HG03175 (cell line): ENCODE data around the gene PGBD5.

ENCODE experiments used
- ATAC-seq: cut with Tn5 transposase; IDR thresholded peaks from one replicate; pipeline ENCODE4 v1.9.1; 2021; ENCODE audit warnings: mild to moderate bottlenecking, moderate library complexity; ENCODE audit not compliant: unreplicated experiment

Gene PGBD5

DNA sequence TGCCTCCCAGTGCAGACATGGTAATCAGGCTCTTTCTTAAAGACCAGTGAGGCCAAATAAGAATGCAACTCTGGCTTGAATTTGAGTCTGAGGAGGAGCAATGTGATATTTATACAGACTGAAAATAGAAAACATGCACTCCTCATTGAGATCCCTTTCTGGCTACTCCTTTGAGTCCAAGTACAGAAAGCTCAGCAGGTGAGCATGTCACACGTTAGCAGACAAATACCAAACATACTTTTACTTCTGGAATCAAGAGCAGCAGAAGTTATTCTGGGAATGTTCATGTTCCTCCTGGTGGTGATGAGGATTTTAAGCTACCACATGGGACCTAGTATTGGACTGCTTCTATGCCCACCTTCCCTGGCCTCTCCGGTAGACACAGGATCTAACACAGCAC, 48.3 kb downstream of the PGBD5 start:
- ATAC-seq: no peak

DNA sequence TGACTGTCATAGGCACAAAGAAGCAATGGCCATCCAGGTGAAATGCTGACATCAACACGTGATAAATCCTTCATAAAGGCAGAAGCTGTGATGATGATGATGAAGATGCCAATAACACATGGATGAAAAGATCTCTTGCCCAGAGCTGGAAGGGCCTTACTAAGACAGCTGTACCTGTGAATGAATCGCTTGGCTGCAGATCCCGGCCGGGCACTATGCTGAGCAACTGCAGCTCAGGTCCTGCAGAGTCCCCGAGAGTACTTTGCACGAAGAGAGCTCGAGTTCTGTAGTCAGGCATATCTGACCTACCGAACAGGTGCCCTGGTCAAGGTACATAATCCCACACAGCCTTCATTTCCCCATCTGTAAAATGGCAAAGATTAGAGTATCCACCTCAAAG, 48.8 kb downstream of the PGBD5 start:
- ATAC-seq: no peak

DNA sequence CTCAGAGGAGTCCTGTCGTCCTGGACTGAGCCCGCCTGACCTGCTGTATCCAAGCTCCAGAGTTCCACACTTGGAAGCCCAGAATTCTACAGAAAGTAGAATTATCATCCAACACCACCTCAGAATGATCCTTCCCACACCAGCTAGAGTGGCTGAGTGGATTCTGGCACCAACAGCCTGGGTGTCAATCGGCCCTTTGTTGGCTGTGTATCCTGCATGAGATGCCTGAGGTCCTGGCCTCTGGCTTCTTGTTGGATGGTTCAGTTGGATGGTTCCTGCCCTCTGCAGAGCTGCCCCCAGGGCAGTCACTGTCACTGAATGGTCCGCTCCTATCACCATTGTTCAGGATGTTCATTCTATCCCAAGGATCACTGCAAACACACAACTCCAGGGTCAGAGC, 49.8 kb downstream of the PGBD5 start:
- no peak for ATAC-seq

DNA sequence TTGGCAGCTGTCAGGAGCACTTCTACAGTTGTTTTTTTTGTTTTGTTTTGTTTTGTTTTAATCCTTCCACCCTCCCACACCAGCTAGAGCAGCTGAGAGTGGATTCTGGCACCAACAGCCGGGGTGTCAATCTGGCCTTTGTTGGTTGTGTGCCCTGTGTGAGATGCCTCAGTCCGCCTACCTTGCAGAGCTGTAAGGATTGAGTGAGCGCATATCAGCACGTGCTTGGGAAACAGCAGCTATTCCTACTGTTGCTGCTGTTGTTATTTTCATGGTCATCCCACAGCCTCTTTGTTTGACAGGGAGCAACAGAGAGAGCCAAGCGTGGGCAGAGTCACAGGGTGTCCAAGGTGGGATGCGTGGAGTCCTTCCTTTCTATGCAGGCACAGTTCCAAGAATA, 50.4 kb downstream of the PGBD5 start:
- ATAC-seq: no peak

DNA sequence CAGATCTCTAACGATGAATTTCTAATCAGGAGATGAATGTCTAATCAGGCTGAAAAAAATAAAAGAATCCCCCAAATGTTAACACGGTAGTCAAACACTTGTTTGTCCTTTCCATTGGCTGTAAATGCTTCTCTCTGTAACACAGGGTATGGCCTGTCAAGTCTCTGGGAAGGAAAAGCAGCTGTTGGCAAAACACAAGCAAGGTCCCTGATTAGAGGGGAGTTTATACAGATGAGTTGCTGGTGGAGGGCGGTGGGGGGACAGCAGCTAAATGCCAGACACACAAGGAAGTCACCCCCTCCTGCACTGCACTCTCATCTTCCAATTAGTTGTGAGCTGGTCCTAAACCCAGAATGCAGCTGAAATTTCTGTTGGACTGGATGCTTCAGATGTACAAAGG, 51.0 kb downstream of the PGBD5 start:
- no peak for ATAC-seq

DNA sequence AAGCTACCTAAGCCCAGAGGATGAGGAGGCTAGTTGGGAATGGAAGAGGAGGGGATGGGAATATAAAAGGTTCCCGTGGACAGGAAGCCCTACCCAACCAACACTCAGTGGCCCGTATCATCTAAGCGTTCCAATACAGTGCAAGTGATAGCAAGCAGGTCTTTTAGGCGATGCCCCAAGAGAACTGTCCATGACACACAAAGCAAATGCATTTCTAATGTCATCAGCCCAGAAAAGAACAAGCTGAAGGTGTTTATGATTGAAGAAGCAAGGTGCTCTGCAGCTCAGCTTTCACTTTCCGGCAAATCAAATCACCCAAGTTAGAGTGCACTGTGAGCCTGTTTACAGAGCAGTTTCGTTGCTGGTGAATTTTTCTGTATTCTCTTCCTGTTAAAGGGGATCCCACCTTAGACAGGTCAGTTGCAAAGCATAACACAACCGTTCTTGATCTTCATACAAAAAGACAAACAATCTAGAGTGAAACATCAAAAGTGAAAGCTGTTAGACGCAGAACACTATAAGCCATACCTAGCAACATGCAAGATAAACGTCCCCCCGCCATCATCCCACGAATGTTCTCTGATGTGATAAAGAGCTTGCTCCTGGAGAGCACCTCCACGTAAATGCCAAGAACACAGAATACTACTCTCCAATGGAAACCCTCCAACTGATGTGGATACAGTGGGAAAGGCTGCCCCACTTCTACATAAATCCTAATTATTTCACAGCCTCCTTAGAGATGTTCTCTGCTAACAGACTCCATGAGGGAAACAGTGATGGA, 54.0 kb downstream of the PGBD5 start:
- ATAC-seq: no peak

DNA sequence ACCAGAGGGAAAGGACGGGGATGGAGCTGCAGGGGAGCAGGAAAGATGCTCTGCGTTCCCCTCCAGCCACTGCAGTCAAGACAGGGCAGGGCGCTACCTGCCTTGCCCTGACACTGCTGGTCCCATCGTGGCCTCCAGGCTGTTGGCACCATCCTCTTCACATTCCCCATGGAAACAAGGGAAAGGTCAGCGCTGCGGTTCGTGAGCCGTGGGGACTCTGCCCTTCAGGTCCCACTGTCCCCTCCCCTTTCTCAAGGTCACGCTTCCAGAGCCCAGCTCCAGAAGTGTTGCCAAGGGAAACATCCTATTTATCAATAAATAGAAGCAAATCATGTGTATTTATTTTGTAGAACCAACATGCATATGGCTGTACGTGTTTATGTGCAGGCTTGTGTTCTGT, 56.0 kb downstream of the PGBD5 start:
- no peak for ATAC-seq

DNA sequence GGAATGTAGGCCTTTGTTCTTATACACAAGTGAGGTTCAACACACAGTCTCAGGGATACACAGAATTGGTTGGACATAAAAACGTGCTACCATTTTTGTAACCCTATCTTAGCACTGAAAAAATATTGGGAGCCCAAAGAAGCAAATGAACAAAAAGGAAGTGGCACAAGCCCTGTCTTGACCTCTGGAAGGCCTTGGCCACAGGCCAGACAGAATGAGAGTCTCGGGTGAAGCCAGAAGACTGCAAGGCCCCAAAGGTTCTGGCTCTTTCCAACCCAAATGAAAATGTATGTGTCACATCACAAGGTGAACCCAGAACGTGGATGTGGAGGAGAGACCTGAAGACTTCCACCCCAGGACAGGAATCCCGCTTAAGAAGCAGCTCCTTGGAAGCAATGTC, 57.3 kb downstream of the PGBD5 start:
- no peak for ATAC-seq

DNA sequence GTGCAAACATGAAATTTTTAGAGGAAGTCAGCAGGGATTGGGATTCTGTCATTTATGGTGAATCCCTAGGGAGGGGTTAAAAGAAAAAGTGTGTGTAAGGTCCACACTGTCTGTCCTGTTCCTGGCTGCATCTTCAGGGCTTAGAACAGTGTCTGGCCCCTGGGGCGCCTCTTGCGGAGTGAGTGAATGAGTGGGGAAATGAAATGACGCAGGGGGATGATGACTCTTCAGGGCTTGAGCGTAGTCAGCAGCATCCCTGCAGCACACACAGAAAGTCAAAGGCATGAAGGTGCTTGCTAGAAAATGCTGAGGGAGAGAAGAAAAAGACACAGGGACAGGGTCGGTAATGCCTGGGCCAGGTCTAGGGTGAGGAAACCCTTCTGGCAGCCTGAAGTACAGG, 57.8 kb downstream of the PGBD5 start:
- no peak for ATAC-seq

DNA sequence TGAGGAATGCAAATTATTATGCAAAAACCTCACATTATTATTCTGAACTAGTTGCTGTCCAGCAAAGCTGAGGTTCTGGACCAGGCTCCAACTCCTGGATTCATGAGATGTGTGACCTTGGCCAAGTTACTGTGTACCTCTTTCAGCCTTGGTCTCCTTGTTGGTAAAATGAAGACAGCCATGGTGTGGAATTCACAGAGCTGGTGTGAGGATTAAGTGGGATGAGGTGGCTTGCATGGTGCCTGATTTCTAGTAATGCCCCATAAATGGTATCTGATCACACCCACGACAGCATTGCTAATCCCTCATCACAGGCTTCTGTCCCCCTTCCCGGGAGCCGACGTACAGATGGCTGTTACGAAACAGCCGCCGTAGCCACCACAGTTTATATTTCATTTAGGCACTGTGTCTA, 59.6 kb downstream of the PGBD5 start:
- ATAC-seq: no peak

DNA sequence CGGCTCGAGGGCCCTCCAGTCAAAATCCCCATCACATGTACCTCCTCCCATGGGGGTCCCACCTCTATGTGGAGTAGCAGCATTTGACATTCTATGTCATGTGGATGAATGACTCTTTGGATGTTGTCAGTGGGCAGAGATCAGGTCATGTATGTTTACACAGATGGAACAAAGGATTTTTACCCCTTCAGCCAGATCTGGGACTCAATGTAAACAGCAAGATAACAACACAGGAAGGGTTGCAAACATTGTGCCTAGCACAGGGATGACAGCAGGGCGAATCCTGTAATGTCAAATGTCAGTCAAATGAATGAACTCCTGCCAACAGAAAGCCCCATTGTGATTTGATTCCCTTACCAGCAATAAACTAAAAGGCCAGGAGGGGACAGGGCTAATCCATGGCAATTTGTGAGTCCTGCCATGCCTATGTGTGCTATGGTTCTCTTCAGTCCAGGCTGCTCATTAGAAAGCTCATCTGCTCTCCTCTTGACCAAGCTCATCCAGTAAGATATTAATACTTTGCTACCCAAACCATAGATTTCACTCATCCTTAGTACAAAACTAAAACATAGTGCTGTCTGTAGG, 60.3 kb downstream of the PGBD5 start:
- no peak for ATAC-seq

DNA sequence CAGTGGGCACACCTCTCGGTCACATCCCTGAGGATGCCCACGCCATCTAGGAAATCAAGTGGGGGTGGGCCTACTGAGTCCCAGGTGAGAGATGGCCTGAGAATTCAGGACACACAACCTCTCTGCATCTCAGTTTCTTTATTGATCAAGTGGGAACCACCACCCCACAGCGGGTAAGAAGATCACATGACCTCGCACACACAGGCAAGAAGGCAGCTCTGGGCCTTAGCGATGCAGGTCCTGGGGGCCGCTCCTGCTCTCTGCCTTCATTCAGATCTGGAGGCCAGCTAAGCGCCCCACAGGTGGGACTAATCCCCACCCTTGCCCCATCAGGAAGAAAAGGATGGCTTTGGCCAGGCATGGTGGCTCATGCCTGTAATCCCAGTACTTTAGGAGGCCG, 63.2 kb downstream of the PGBD5 start:
- no peak for ATAC-seq

DNA sequence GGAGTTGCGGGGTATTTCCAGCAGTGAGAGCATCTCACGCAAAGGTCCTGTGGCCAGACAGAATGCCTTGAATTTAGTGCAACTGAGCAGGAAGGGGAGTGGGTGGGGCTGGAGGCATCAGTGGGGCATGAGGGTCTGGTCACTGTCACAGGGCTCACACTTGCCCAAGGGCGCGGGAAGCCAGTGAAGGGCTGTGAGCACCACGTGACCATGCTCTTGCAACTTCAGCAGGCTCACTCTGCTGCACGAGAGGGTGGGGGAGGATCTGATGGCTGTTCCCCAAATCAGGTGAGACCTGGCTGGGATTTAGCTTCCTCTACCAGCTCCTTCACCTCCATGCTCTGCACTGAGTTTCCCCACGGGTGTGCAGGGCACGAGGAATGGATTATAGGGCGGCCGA, 64.2 kb downstream of the PGBD5 start:
- no peak for ATAC-seq

DNA sequence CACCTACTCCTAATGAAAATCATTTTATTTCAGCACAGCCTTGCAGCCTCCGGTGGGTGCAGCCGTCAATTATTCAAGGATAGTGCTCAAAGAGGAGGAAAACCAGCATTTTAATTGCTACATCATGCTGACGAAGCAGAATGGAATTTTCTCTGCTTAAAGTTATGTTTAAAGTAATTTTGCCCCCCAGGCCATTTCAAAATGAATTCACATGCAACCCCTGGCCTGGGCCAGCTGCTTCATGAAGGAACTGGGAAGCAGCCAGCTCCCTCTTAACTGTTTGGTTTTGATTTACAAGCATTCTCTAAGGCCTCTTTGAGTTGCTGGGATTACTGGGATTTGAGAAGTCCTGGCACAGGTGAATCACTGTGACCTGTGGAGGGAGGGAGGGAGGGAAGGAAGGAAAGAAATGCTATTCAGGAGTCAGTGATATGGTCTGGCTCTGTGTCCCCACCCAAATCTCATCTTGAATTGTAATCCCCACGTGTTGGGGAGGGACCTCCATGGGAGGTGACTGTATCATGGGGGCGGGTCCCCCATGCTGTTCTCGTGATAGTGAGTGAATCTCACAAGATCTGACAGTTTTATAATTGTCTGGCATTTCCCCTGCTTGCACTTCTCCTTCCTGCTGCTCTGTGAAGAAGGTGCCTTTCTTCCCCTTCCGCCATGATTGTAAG, 66.0 kb downstream of the PGBD5 start:
- no peak for ATAC-seq

DNA sequence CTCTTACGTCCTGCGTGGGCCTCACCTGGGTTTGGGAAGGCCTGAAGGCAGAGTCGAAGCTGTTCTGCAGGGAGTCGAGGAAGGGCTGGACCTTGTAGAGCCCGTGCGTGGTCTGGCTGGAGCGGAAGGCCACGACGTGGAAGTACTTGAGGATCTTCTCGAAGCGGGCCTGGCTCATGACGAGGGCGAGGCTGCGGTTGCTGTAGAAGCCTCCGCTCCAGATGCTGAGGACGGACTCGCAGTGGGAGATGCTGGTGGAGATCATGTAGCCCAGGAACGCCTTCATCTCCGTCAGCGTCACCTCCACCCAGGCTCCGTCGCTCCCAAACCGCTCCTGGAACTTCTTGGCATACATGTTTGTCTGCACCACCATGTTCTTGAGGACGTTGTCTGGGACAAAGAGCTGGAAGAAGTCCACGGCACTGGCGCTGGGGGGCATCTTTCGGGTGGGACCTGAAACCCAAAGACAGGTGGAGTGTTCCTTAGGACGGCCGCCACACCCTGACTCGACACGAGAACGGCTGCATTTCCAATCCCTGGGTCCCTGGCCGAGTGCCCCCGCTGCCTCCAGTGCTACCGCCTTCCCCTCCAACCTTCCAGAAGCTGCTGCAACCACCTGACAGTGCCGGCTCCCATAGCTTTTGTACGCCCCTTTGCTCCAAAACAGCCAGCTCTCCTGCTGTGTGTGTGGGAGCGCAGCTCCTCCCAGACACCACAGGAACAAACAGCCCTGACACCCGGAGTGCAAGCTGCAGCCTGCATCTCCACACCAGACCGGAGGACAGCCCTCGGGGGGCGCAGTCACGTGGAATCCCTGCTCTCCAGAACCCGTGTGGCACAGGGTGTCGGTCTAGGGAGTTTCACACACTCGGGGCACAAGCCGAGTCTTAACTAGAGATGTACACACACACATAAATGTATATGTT, 69.0 kb downstream of the PGBD5 start:
- ATAC-seq: no peak

DNA sequence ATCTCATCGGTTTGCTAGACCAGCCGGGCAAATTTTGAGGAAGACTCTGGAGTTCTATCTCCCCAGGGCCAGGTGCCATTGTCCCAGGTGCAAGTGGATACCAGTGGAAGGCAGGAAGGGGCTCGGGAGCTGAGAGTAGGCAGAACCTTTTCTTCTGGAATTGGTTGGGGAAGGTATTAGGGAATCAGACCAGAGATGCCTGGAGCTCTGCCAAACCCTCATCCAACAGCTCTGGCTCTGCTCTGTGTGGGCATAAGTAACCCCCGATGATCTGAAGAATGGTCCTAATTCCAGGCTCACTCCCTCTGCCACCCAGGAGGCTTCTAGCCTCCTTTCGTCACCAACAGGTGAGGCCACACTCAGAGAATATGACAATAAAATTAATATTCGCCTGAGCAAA, 69.9 kb downstream of the PGBD5 start:
- no peak for ATAC-seq

DNA sequence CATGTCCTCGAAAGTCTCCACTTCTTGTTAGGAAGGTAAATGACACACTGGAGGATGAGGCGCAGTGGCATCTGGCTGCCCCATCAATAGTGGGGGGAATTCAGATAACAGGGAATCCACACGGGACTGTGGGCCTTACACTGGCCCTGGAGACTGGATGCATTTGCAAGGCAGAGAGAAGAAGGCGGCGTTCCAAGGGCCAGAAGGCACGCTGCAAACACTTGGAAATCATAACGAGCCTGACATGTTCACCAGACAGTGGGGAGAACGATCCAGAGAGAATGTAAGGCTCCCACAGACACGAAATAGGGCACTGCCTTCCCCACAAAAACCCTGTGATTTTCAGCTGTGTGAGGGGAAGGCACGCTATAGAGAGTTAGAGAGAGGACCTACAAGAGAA, 70.5 kb downstream of the PGBD5 start:
- ATAC-seq: no peak

DNA sequence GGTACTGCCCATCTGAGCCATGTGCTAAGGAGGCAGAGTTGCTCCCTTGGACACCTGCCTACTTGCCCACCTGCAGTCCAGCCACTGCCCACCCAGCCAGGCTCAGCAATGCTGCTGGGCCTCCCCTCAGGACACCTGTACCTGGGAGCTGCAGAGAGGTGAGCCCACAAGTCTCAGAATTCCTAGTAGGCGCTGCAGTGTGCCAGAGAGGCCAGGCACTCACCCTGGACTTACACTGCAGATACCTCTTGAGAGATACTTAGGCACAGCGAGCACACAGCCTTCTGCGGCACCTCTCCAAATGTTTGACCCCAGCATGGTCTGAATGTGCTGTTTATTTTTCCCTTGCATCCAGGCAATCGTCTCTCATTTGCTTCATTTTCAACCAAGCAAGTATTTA, 71.0 kb downstream of the PGBD5 start:
- ATAC-seq: no peak

DNA sequence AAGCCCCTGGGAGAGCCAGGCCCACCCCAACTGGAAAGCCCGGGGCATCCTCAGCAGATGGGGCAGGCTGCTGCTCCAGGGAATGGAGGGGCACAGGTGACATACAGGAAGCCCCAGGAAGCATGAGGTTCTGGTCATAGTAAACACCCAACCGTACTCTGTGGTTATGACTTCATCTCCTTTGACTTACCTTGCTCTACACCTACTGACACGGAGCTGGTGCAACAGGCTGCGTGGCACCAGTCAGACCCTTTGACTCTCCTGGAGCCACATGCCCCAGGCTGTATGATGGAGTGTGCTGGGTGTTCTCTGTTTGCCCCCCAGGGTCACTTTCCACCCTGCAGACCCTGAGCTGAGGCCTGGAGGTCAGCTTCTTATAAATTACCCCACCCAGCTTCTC, 72.1 kb downstream of the PGBD5 start:
- no peak for ATAC-seq

DNA sequence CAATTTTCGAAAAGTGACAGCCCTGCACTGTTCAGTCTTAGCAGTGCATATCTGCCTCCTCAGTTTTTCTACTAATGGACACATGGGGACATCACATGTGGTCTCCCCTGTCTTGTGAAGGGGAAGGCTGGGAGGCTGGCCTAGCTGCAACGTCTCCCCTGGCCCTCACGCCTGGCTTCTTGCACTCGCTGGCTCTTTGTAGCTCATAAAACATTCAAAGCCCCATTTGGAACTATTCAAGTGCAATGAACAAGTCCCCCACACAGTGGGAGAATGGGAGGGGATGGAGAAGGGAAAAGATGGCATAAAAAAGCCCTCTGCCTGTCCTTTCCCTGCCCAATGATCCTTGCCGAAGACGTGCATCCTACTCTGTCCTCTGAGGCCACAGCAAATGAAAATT, 73.6 kb downstream of the PGBD5 start:
- ATAC-seq: no peak

DNA sequence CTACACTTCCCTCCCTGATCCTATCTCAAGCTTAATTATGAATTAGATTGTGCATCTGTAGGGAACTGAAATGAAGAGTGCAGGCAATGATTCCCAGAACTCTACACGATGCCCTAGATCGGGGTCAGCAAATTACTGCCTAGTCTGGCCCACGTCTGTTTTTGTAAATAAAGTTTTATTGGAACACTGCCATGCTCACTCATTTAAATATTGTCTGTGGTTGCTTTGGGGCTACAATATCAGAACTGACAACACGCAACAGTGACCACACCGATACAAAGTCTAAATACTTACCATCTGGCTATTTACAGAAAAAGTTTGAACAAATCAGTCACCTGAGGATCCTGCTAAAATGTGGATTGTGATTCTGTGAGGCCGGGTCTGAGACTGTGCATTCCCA, 74.1 kb downstream of the PGBD5 start:
- ATAC-seq: no peak
